ENCODE results near the gene PROK2. TPM values are rescaled to one million over a fixed set of nuclear protein-coding genes. Genes with fewer than 3 reads are reported as not detected.

Gene PROK2
- total and polyA plus RNA-seq, 2 experiments from 2014 or later: 2.1 to 2.3 TPM

DNA sequence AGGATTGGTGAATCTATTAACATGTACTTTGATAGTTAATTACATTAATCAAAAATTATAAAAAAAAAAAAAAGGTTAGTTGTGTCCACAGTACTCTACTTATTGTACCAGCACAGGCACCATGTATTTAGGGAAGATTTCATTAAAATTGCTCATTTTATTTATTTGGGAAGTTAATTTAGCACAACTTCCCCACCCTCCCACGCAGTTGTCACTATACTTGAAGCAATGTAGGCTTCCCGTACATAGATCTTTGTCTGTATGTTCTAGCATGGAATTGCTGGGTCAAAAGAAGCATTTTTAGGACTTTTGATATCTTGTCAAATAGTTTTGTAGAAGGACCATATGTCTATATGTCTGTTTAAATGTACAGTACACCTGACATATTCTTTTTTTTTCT lies 26.9 kb downstream of the PROK2 start:
- peaks cover 3% of the 10 kb centered on the region; the same call in 2 of the 3 replicates for H3K9me3 Mint-ChIP-seq
- ATAC-seq (no peak), DNase-seq (ENCODE audit: low spot score) (no peak)
- peaks cover 16% of the 10 kb centered on the region for H3K27me3 Mint-ChIP-seq (ENCODE audit: insufficient read depth, low read depth, poor library complexity)
- peaks cover 6% of the 10 kb centered on the region; the same call in 2 of the 3 replicates for H3K36me3 Mint-ChIP-seq (ENCODE audit: low read depth)
- H3K4me1 ChIP-seq (ENCODE audit: insufficient read depth): peaks cover 12% of the 10 kb centered on the region
- no peak overlapping the region for H3K4me3 ChIP-seq
- no peak overlapping the region for H3K27ac Mint-ChIP-seq
- H3K4me2 ChIP-seq: no peak overlapping the region
- no peak overlapping the region for H3K27ac ChIP-seq (ENCODE audit: low read depth)
- TF ChIP-seq EZH2phosphoT487 (IDR thresholded peaks at IDR 0.05; ENCODE audit: unreplicated experiment) (no peak), ZNF114 (CRISPR knock-in tag; IDR thresholded peaks at IDR 0.05) (no peak), ZNF462 (CRISPR knock-in tag; IDR thresholded peaks at IDR 0.05) (no peak), EZH2 (IDR thresholded peaks at IDR 0.05; ENCODE audit: low read depth, unreplicated experiment) (no peak), ZNF331 (CRISPR knock-in tag; IDR thresholded peaks at IDR 0.05; ENCODE audit: low read depth) (no peak), NANOG (IDR thresholded peaks at IDR 0.05; ENCODE audit: borderline replicate concordance) (no peak), POLR2AphosphoS5 (IDR thresholded peaks at IDR 0.05; ENCODE audit: low read depth) (no peak), STAT1 (IDR thresholded peaks at IDR 0.05; ENCODE audit: unreplicated experiment) (no peak), CREB1 (CRISPR knock-in tag; IDR thresholded peaks at IDR 0.05; ENCODE audit: low read depth) (no peak), ETS1 (IDR thresholded peaks at IDR 0.05) (no peak), JUNB (IDR thresholded peaks at IDR 0.05; ENCODE audit: unreplicated experiment) (no peak)
- TF ChIP-seq, protein P1, sequence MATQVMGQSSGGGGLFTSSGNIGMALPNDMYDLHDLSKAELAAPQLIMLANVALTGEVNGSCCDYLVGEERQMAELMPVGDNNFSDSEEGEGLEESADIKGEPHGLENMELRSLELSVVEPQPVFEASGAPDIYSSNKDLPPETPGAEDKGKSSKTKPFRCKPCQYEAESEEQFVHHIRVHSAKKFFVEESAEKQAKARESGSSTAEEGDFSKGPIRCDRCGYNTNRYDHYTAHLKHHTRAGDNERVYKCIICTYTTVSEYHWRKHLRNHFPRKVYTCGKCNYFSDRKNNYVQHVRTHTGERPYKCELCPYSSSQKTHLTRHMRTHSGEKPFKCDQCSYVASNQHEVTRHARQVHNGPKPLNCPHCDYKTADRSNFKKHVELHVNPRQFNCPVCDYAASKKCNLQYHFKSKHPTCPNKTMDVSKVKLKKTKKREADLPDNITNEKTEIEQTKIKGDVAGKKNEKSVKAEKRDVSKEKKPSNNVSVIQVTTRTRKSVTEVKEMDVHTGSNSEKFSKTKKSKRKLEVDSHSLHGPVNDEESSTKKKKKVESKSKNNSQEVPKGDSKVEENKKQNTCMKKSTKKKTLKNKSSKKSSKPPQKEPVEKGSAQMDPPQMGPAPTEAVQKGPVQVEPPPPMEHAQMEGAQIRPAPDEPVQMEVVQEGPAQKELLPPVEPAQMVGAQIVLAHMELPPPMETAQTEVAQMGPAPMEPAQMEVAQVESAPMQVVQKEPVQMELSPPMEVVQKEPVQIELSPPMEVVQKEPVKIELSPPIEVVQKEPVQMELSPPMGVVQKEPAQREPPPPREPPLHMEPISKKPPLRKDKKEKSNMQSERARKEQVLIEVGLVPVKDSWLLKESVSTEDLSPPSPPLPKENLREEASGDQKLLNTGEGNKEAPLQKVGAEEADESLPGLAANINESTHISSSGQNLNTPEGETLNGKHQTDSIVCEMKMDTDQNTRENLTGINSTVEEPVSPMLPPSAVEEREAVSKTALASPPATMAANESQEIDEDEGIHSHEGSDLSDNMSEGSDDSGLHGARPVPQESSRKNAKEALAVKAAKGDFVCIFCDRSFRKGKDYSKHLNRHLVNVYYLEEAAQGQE (IDR thresholded peaks at IDR 0.05; ENCODE audit: unreplicated experiment): no peak
- TF ChIP-seq, protein P2, sequence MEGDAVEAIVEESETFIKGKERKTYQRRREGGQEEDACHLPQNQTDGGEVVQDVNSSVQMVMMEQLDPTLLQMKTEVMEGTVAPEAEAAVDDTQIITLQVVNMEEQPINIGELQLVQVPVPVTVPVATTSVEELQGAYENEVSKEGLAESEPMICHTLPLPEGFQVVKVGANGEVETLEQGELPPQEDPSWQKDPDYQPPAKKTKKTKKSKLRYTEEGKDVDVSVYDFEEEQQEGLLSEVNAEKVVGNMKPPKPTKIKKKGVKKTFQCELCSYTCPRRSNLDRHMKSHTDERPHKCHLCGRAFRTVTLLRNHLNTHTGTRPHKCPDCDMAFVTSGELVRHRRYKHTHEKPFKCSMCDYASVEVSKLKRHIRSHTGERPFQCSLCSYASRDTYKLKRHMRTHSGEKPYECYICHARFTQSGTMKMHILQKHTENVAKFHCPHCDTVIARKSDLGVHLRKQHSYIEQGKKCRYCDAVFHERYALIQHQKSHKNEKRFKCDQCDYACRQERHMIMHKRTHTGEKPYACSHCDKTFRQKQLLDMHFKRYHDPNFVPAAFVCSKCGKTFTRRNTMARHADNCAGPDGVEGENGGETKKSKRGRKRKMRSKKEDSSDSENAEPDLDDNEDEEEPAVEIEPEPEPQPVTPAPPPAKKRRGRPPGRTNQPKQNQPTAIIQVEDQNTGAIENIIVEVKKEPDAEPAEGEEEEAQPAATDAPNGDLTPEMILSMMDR (conservative IDR thresholded peaks at IDR 0.05; ENCODE audit: low read depth in 2 of 2): no peak
- H3K36me3 ChIP-seq (ENCODE audit: insufficient read depth): no peaks in the 10 kb centered on the region; the same call in 1 of the 2 replicates
- H2AFZ ChIP-seq: no peak overlapping the region
- H3F3A ChIP-seq (replicated peaks; ENCODE audit: low read depth): peaks cover under 1% of the 10 kb centered on the region; the same call in 1 of the 2 replicates
- H3K79me2 ChIP-seq (replicated peaks; ENCODE audit: insufficient read depth): peaks cover 5% of the 10 kb centered on the region; the same call in 1 of the 2 replicates
- no peaks in the 10 kb centered on the region for H4K20me1 ChIP-seq (replicated peaks; ENCODE audit: insufficient read depth)
- peaks cover 38% of the 10 kb centered on the region for H3K27me3 ChIP-seq (ENCODE audit: insufficient read depth)
- H3K9me2 ChIP-seq (ENCODE audit: insufficient read depth): no peaks in the 10 kb centered on the region
- H3K4me3 Mint-ChIP-seq: no peak overlapping the region
- peaks cover 11% of the 10 kb centered on the region for H3K4me1 Mint-ChIP-seq
